ENCODE measurements around the gene PCYT2.
A peak's percentile ranks its signal among the peaks of the same experiment; 100 is the strongest.

DNA sequence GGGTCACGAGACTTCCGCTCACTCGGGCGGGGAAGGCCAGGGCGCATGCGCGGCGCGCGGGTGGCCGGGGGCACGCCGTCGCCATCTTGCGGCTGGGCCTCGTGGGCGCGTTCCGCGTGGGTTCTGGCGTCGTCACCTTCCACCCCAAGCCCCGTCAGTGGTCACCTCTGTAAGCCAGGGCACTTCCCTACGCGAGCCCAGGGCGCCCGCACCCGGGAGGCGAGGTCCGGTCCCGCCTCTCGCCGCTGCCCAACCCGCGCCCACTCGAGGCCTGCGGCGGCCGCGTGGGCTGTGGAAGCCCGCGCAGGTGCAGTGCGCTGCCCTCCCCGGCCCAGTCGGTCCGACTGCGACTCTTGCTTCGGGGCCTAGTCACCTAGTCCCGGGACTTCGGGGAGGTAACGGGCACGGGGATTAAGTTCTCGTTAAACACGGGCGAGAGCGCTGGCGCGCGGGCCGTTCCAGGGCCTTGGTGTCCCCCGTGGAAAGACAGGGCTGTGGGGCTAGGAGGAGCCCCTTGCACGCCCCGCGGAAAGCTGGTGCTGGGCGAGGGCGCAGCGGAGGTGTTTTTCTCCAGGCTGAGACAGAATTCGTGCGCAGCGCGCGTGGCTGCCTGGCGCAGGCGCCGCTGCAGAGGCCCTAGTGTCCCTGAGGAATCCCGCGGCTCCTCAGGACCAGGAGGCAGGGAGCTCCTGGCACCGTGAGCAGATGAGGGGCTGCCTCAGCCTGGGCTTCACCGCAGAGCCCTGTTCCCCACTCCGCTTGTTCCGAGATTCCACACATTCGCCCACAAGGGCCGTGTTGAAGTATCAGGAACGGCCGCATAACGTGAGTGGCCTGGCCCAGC is 39.6 kb downstream of the PCYT2 start:
- TF ChIP-seq POLR2A (IDR thresholded peaks at IDR 0.05; ENCODE audit: low read depth, low read length) (peak; percentile 64), TAF1 (IDR thresholded peaks at IDR 0.05; ENCODE audit: low read depth, low read length) (peak; percentile 62)

Measured in GM12891 (cell line).